GM18861 (cell line): Measurements from ENCODE around the gene ATXN7.

Experiments
- ATAC-seq: cut with Tn5 transposase; IDR thresholded peaks from one replicate; pipeline ENCODE4 v1.9.1; 2021; ENCODE audit not compliant: unreplicated experiment

ATXN7 gene

GRCh38 chr3:63961891-63962290 is 98.2 kb downstream of the ATXN7 start:
- ATAC-seq, result peak; percentile 79

- no peak for ATAC-seq
These were observed 99.8 kb downstream of the ATXN7 start for GRCh38 chr3:63963496-63963895.

- no peak for ATAC-seq
These were observed 101.2 kb downstream of the ATXN7 start for GRCh38 chr3:63964681-63965485.

GRCh38 chr3:63966007-63966406 is 102.3 kb downstream of the ATXN7 start:
- ATAC-seq, result no peak

GRCh38 chr3:63966871-63967270 is 103.2 kb downstream of the ATXN7 start:
- ATAC-seq, result no peak

GRCh38 chr3:63967675-63968611 is 104.3 kb downstream of the ATXN7 start:
- peak; percentile 62 for ATAC-seq

- peak; percentile 13 for ATAC-seq
These were observed 105.1 kb downstream of the ATXN7 start for GRCh38 chr3:63968612-63969350.

GRCh38 chr3:63969876-63970275 is 106.2 kb downstream of the ATXN7 start:
- no peak for ATAC-seq

- no peak for ATAC-seq
These were observed 107.2 kb downstream of the ATXN7 start for GRCh38 chr3:63970631-63971475.

GRCh38 chr3:63972196-63972595 is 108.5 kb downstream of the ATXN7 start:
- no peak for ATAC-seq

- no peak for ATAC-seq
These were observed 109.3 kb downstream of the ATXN7 start for GRCh38 chr3:63972987-63973386.

- ATAC-seq, result no peak
These were observed 109.7 kb downstream of the ATXN7 start for GRCh38 chr3:63973406-63973805.

- no peak for ATAC-seq
These were observed 110.8 kb downstream of the ATXN7 start for GRCh38 chr3:63974451-63974850.

GRCh38 chr3:63975723-63976122 is 112.1 kb downstream of the ATXN7 start:
- ATAC-seq, result no peak

GRCh38 chr3:63976161-63976871 is 112.6 kb downstream of the ATXN7 start:
- no peak for ATAC-seq

GRCh38 chr3:63976872-63977200 is 113.2 kb downstream of the ATXN7 start:
- ATAC-seq, result no peak

GRCh38 chr3:63977893-63978292 is 114.2 kb downstream of the ATXN7 start:
- no peak for ATAC-seq

GRCh38 chr3:63979093-63979885 is 115.6 kb downstream of the ATXN7 start:
- no peak for ATAC-seq

GRCh38 chr3:63980019-63980418 is 116.4 kb downstream of the ATXN7 start:
- no peak for ATAC-seq
